Nucleus accumbens (tissue), 56 donors: ENCODE measurements around the gene NIPA2.

ENCODE experiments used
- DNase-seq, 56 donors: peaks; one replicate each; lab custom pipeline; 2025; lab: John Stamatoyannopoulos, UW

Gene NIPA2

DNA sequence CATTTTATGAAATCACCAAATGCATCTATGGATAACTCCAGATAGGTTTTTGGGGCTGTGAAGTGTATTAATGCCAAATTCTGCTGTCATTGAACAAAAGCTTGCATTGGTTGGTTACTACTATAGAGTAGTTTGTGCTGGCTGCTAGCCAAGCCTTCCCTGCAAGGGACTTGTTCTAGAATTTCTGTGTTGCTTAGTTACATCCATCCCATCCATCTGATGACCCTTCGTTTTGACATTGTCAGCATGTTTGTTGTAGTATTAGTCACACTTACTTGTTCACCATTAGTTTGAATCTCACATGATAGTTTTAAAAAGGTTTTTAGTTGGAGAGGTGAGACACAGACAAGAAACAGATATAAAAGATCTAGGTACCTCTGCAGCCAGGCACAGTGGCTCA lies 7.0 kb upstream of the NIPA2 start:
- DNase-seq = no peak

DNA sequence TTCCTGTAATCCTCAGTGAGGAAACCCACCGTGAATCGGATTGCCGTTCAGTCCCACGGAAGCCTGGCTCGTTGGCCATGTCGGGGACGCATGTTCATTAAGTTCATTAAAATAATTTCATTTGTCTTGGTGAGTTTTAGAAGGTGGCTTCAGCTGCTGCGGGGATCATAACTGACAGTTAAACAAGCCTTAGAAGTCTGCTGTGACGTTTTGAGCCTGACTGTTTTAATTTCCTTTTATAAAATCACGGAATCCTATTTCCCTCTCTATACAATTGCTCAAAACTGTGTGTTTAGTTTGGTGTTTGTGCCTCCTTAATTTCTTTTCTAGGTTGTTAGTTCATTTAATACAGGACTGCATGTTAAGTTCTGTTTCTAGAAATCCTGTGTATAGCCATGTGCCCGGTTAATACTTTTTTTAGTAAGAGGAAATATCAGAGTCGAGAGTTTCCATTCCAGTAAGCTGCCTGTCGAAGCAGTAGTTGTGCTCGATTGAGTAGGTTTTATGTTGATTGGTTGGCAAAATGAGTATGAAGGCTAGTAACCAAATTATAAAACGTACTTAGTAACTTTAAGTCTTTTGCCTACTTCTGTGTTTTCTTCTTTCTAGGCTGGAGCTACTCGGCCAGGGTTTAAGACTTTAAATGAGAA lies 705 bp downstream of the NIPA2 start:
- DNase-seq = no peak

DNA sequence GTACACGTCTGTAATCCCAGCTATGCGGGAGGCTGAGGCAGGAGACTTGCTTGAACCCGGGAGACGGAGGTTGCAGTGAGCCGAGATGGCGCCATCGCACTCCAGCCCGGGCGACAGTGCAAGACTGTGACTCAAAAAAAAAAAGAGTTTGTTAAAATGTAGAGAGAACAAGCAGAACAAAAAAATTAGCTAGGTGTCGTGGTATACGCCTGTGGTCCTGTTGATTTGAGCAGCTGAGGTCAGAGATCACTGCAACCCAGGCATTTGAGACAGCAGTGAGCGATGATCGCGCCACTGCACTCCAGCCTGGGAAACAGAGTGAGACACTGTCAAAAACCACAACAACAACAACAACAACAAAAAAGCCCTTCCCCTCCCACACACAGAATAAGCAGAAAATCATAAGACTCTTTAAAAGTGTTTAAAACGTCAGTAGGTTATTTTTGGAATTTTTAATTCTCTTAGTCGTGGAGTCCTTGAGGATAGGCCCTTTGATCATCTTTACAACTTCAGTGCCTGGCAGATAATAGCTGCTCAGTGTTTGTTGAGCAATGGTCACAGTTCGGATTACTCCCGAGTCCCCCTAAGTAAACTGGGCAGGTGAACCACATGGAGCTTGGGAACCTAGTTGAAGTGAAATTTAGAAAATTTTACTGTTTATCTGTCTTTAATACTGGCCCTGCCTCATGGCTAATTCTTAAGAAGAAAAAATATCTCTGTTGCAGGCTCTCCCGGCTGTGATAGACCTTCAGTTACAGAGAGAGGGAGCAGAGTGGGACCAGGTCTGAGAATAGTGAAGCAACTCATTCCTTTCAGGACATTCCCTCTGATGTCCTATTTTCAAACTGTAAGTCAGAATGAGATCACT lies 6.2 kb downstream of the NIPA2 start:
- no peak for DNase-seq

- no peak for DNase-seq
Measured at GRCh38 chr15:22845289-22845900, 6.9 kb downstream of the NIPA2 start.

- no peak for DNase-seq
Measured at GRCh38 chr15:22846073-22846472, 7.6 kb downstream of the NIPA2 start.

DNA sequence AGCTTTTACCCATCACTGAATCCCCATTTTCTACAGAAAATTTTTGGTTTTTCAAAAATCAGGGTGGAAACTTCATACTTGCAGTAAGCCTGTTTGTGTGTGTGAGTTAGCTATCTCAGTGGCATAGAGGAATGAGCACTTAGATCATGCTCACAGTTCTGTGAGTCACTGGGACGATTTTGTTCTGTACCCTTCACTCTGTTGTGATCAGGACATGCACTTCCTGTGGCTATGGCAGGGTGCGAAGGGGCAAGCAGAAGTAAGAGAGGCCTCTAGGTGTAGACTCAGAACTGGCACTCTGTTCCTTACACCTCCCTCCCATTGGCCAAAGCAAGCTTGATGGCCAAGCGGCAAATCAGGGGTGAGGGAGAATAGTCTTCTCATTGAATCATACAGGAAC lies 11.6 kb downstream of the NIPA2 start:
- DNase-seq = no peak

DNA sequence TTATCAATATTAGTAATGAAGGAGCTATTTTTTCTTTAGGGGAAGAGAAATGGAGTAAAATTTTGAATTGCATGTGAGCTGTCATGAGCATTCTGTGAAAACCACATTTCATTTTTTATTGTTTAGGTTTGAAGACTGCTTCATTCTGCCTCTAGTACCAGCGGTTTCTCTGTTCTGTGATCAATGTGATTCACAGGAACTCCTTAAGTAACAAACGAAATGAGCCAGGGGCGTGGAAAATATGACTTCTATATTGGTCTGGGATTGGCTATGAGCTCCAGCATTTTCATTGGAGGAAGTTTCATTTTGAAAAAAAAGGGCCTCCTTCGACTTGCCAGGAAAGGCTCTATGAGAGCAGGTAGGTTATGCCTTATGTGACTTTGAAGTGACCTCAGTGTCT lies 13.0 kb downstream of the NIPA2 start:
- DNase-seq = no peak

- DNase-seq = no peak
Measured at GRCh38 chr15:22855791-22856190, 17.3 kb downstream of the NIPA2 start.

DNA sequence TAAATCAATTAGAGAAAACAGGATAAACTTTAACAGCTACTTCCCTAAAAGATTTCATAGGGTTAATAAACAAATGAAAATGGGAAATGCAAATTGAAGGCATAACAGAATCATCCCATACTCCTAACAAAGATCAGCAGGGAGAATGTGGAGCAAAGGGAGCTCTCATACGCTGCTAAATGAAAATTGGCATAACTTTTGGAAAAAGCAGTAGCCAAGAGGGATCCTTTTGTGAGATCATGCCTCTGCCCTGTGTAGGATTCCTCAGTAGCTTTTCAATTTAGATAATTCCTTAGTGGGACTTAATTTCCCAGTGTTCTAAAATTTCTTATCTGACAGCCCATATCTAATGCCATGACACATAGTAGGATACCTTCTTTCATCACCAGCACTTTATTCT lies 18.2 kb downstream of the NIPA2 start:
- DNase-seq = no peak

DNA sequence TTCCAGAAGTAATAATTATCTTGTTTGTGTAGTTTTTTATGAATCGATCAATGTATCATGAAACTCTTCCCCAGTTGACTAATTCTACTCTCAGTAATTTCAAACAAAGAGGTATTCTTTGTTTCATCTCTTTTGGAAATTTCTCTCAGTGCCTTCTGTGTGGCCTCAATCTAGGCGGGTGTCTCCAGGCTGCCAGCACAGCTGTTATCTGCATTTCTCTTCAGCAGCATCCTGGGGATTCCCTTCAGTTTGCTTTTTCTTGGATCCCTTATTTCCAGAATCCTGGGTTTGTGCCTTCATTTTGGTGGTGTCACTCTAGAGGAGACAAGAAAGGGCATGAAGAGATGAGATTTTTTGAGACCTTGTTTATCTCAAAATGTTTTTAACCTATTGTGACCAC lies 22.7 kb downstream of the NIPA2 start:
- DNase-seq = peak in 1 of 56 donors; percentile 6

GRCh38 chr15:22863356-22863755 lies 24.9 kb downstream of the NIPA2 start:
- no peak for DNase-seq

DNA sequence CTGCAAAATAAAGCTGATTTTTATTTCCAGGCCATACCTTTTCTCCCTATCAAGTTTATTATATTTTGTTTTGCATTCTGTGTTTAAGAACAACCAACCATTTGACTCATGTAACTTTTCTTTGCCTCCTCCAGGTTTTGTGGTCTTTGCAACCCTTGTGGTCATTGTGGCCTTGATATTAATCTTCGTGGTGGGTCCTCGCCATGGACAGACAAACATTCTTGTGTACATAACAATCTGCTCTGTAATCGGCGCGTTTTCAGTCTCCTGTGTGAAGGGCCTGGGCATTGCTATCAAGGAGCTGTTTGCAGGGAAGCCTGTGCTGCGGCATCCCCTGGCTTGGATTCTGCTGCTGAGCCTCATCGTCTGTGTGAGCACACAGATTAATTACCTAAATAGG lies 27.6 kb downstream of the NIPA2 start:
- no peak for DNase-seq

- DNase-seq = no peak
Measured at GRCh38 chr15:22867886-22868285, 29.4 kb downstream of the NIPA2 start.

- DNase-seq = no peak
Measured at GRCh38 chr15:22868495-22868894, 30.0 kb downstream of the NIPA2 start.

- no peak for DNase-seq
Measured at GRCh38 chr15:22868928-22869327, 30.5 kb downstream of the NIPA2 start.

GRCh38 chr15:22869856-22870255 lies 31.4 kb downstream of the NIPA2 start:
- DNase-seq = no peak

GRCh38 chr15:22870865-22871264 lies 32.4 kb downstream of the NIPA2 start:
- DNase-seq = no peak

- no peak for DNase-seq
Measured at GRCh38 chr15:22871481-22872086, 33.1 kb downstream of the NIPA2 start.

- no peak for DNase-seq
Measured at GRCh38 chr15:22872936-22873701, 34.7 kb downstream of the NIPA2 start.

DNA sequence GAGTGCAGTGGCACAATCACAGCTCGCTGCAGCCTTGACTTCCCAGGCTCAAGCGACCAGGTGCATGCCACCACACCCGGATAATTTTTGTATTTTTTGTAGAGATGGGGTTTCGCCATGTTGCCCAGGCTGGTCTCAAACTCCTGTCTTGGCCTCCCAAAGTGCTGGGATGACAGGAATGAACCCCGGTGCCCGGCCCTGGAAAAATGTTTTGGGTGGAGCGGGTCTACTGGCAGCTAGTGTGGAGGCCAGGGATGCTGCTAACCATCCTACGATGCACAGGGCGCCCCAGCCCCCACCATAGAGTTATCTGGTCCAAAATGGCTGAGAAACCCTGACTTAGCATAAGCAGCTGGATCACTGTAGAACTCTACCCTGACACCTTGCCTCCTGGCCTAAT lies 35.4 kb downstream of the NIPA2 start:
- DNase-seq = no peak

- no peak for DNase-seq
Measured at GRCh38 chr15:22874256-22874655, 35.8 kb downstream of the NIPA2 start.
